Gastrocnemius medialis (tissue), 4 donors: ENCODE data around the gene SH3TC1. TPM values are rescaled to one million over a fixed set of nuclear protein-coding genes. Genes with fewer than 3 reads are reported as not detected.

Source experiments
- ATAC-seq, 2 donors: fragments of 150-250 bp; one replicate each; pipeline ENCODE4 v1.9.1; 2016
- DNase-seq, 2 donors: peaks; one replicate each; pipeline ENCODE4 v3.0.0-alpha.2; 2019
- H3K27ac ChIP-seq, 4 donors: fragments of 200-600 bp; sonication (generic); 1 replicate in 1 of 4; 2 replicates in 3 of 4; pipeline ENCODE4 v1.5.1; 2016 to 2018; ENCODE audit warnings: mild to moderate bottlenecking in 2 of 4, moderate library complexity in 1 of 4
- H3K27me3 ChIP-seq, 3 donors: fragments of 200-600 bp; sonication (generic) in 2 of 3; 1 replicate in 1 of 3; 2 replicates in 2 of 3; pipeline versions ENCODE4 v1.5.1 to v1.6.0; 2016 to 2019; ENCODE audit warnings: mild to moderate bottlenecking in 1 of 3, moderate library complexity in 1 of 3
- H3K36me3 ChIP-seq, 2 donors: fragments of 200-600 bp; sonication (generic) in 1 of 2; one replicate each; pipeline ENCODE4 v1.5.1; 2017 to 2018
- H3K4me1 ChIP-seq, 2 donors: fragments of 200-600 bp; sonication (generic) in 1 of 2; one replicate each; pipeline ENCODE4 v1.5.1; 2016 to 2017; ENCODE audit warnings: mild to moderate bottlenecking in 2 of 2
- H3K4me3 ChIP-seq, 4 donors: fragments of 200-600 bp; sonication (generic) in 3 of 4; 1 replicate in 1 of 4; 2 replicates in 3 of 4; pipeline ENCODE4 v1.5.1; 2016 to 2019; ENCODE audit warnings: mild to moderate bottlenecking in 2 of 4
- H3K9me3 ChIP-seq, 3 donors: fragments of 200-600 bp; sonication (generic) in 2 of 3; 1 replicate in 1 of 3; 2 replicates in 2 of 3; pipeline ENCODE4 v1.5.1; 2016 to 2019
- POLR2A ChIP-seq, 2 donors: fragments of 450-650 bp; IDR thresholded peaks; one replicate each; pipeline ENCODE4 v1.6.1; 2017; ENCODE audit warnings: antibody characterized with exemption in 2 of 2, mild to moderate bottlenecking in 2 of 2, moderate library complexity in 2 of 2
- in situ Hi-C, 4 donors: fragments of 200-750 bp; cut with MboI; loops; one replicate each; pipeline versions ENCODE4 v1.15.0 to v1.8.0; 2017; ENCODE audit warnings: low sequenced_read_pairs in 4 of 4
- intact Hi-C: fragments of 100-400 bp; cut with DNase I; formaldehyde crosslinking; loops from one replicate; pipeline ENCODE4 v1.15.1; 2023; ENCODE audit warnings: low total_unique reads
- total RNA-seq, 4 donors: library from RNA; depleted of rRNA; stranded (reverse); fragments of >200 nt; gene quantifications; one replicate each; pipeline versions ENCODE4 v1.1.0 to v1.2.3, GENCODE V29; 2016
- TF ChIP-seq, protein P1 (sequence below), 5 experiments: fragments of 450-650 bp in 3 of 5; fragments of 200-600 bp in 2 of 5; sonication (generic) in 2 of 5; IDR thresholded peaks in 4 of 5; conservative IDR thresholded peaks in 1 of 5; 1 replicate in 4 of 5; 2 replicates in 1 of 5; pipeline ENCODE4 v1.5.1; 2016 to 2019; ENCODE audit warnings: antibody characterized with exemption in 5 of 5, mild to moderate bottlenecking in 3 of 5, moderate library complexity in 3 of 5

Gene SH3TC1
- total RNA-seq, 4 donors from 2014 or later, result 2.9 to 8.5 (median 5.8) TPM

DNA sequence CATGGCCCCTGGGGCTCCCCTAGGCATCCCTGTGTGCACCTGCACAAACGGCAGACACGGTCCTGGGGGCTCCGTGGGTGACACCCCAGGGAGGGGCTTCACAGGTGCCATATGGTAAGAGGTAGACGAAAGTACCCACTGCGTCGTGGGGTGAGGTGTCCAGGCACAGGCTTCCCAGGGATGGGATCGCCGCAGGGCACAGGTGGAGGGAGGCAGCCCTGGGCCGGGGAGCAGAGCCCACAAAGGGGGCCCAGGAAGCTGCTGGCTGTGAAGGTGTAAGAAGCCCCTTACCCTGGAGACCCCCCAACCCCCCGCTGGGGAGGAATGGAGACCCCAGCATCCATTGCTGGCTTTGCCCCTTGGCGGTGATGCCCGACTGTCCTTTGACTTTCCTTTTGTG, 10.9 kb downstream of the SH3TC1 start:
- Histone ChIP-seq H3K27ac (no peak overlapping the region), H3K4me3 (no peak overlapping the region), H3K36me3 (no peaks in the 10 kb centered on the region), H3K4me1 (peaks cover 0 to 6% of the 10 kb centered on the region in 2 donors), H3K9me3 (no peaks in the 10 kb centered on the region), H3K27me3 (no peaks in the 10 kb centered on the region)
- in situ Hi-C loops, result no loop called here
- ATAC-seq, result no peak
- intact Hi-C loops, result no loop called here
- DNase-seq, result no peak
- TF ChIP-seq, protein P1, sequence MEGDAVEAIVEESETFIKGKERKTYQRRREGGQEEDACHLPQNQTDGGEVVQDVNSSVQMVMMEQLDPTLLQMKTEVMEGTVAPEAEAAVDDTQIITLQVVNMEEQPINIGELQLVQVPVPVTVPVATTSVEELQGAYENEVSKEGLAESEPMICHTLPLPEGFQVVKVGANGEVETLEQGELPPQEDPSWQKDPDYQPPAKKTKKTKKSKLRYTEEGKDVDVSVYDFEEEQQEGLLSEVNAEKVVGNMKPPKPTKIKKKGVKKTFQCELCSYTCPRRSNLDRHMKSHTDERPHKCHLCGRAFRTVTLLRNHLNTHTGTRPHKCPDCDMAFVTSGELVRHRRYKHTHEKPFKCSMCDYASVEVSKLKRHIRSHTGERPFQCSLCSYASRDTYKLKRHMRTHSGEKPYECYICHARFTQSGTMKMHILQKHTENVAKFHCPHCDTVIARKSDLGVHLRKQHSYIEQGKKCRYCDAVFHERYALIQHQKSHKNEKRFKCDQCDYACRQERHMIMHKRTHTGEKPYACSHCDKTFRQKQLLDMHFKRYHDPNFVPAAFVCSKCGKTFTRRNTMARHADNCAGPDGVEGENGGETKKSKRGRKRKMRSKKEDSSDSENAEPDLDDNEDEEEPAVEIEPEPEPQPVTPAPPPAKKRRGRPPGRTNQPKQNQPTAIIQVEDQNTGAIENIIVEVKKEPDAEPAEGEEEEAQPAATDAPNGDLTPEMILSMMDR (IDR thresholded peaks at IDR 0.05 in 4 of 5, conservative IDR thresholded peaks at IDR 0.05 in 1 of 5), result no peak
- TF ChIP-seq POLR2A (IDR thresholded peaks at IDR 0.05), result no peak

DNA sequence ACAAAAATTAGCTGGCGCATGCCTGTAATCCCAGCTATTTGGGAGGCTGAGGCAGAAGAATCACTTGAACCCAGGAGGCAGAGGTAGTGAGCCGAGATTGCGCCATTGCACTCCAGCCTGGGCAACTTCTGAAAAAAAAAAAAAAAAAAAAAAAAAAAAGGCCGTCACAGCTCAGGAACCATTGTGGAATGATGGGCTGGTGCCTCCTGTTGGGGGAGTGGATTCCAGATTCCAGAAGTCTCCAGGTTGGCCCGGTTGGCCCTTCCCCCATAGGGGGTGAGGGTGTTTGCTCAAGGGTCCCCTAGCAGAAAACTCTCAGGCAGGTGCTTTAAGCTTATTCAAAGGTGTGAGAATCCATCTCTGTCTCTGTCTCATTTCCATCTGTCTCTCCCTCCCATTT, 11.5 kb downstream of the SH3TC1 start:
- intact Hi-C loops (no loop called here), in situ Hi-C loops (no loop called here)
- H3K4me1 ChIP-seq, result peaks cover 0 to 6% of the 10 kb centered on the region in 2 donors
- TF ChIP-seq, protein P1 (IDR thresholded peaks at IDR 0.05 in 4 of 5, conservative IDR thresholded peaks at IDR 0.05 in 1 of 5), result no peak
- no peak for TF ChIP-seq POLR2A (IDR thresholded peaks at IDR 0.05)
- H3K27ac ChIP-seq, result no peak overlapping the region
- no peaks in the 10 kb centered on the region for H3K36me3 ChIP-seq
- no peak for ATAC-seq
- no peaks in the 10 kb centered on the region for H3K27me3 ChIP-seq
- H3K4me3 ChIP-seq, result no peak overlapping the region
- no peaks in the 10 kb centered on the region for H3K9me3 ChIP-seq
- DNase-seq, result no peak

DNA sequence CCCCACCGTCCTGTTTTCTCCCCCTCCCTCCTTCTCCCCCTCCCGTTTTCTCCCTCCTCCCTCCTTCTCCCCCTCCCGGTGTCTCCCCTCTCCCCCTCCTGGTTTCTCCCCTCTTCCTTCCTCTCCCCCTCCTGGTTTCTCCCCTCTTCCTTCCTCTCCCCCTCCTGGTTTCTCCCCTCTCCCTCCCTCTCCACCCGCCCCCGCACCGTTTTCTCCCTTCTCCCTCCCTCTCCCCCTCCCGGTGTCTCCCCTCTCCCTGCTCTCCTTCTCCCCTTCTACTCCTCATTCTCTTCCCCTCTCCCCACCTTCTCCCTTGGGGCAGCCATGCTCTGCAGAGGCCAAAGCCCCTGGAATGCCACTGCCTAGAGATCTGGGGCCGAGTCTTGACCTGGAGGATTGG, 12.2 kb downstream of the SH3TC1 start:
- intact Hi-C loops, result no loop called here
- H3K27me3 ChIP-seq, result no peaks in the 10 kb centered on the region

DNA sequence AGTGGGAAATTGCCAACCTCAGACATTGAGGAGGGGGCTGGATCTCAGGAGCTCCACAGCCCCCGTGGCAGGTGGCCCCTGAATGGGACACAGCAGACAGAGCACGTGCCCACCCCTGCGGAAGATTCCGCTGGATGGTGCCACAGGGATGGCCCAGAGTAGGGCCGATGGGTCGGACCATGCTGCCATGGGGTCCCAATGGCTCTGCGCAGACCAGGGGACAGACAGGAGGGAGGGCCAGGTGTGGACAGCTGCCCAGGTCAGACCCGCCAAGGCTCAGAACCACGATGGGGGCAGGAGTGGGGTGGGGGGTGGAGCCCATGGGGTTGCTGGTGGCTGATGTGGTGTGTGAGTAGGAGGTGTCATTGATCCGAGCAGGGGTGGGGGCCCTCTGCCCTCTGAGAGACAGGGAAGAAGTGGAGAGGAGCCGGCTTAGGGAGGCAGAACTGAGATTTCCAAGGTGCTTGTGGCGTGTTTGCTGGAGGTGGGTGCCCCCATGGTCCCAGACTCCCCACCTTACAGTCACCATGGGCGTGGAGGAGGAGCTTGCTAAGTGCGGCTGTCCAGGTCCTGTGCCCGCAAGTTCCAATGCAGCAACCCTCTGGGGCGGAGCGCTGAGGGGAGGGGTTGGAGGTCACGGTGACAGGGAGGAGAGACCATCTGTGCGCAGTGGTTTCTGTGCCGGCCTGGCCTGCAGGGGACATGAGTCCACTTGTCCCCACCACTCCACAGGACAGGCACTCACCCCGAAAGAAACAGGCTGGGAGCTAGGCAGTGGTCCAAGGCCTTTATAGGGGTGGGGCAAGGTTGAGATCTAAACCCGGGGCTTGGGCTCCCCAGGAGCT, 12.9 kb downstream of the SH3TC1 start:
- no peak for DNase-seq
- in situ Hi-C loops, result no loop called here
- no peak overlapping the region for H3K4me3 ChIP-seq
- intact Hi-C loops, result no loop called here
- H3K27ac ChIP-seq, result no peak overlapping the region
- no peak for ATAC-seq
- H3K9me3 ChIP-seq, result no peaks in the 10 kb centered on the region
- H3K4me1 ChIP-seq, result peaks cover 0 to 6% of the 10 kb centered on the region in 2 donors
- H3K27me3 ChIP-seq, result no peaks in the 10 kb centered on the region
- H3K36me3 ChIP-seq, result no peaks in the 10 kb centered on the region
- no peak for TF ChIP-seq POLR2A (IDR thresholded peaks at IDR 0.05)
- TF ChIP-seq, protein P1 (IDR thresholded peaks at IDR 0.05 in 4 of 5, conservative IDR thresholded peaks at IDR 0.05 in 1 of 5), result no peak

More for the DNA sequence above, 12.2 kb downstream of the SH3TC1 start:
- no peak for TF ChIP-seq POLR2A (IDR thresholded peaks at IDR 0.05)
- TF ChIP-seq, protein P1 (IDR thresholded peaks at IDR 0.05 in 4 of 5, conservative IDR thresholded peaks at IDR 0.05 in 1 of 5), result no peak
- H3K4me1 ChIP-seq, result peaks cover 0 to 6% of the 10 kb centered on the region in 2 donors
- no peak overlapping the region for H3K4me3 ChIP-seq
- DNase-seq (no peak), ATAC-seq (no peak)
- in situ Hi-C loops, result no loop called here
- no peaks in the 10 kb centered on the region for H3K9me3 ChIP-seq
- H3K27ac ChIP-seq, result no peak overlapping the region
- H3K36me3 ChIP-seq, result no peaks in the 10 kb centered on the region
